Epithelial cell of esophagus (primary cell): ENCODE data around the gene PPP4R3A.
A peak's percentile ranks its signal among the peaks of the same experiment; 100 is the strongest.

Experiments used
- DNase-seq: peaks from one replicate; pipeline ENCODE4 v3.0.0; 2010; ENCODE audit warnings: low read depth
- H3K4me3 ChIP-seq: 2 replicates; pipeline ENCODE4 v1.5.1; 2011; ENCODE audit warnings: mild to moderate bottlenecking, low read length, control low read depth
- CTCF ChIP-seq: IDR thresholded peaks from 2 replicates; pipeline ENCODE4 v1.5.1; 2011; ENCODE audit warnings: low read depth, mild to moderate bottlenecking, low read length, control low read depth, inconsistent platforms; ENCODE audit not compliant: insufficient read depth; ENCODE audit errors: missing control alignments

PPP4R3A gene

GRCh38 chr14:91464615-91465205 lies 45.4 kb downstream of the PPP4R3A start:
- H3K4me3 ChIP-seq = no peak overlapping the region
- TF ChIP-seq CTCF = no peak
- no peak for DNase-seq

- TF ChIP-seq CTCF = no peak
- no peak for DNase-seq
- no peak overlapping the region for H3K4me3 ChIP-seq
Measured at GRCh38 chr14:91458612-91459011, 51.5 kb downstream of the PPP4R3A start.

- H3K4me3 ChIP-seq = no peak overlapping the region
- TF ChIP-seq CTCF = no peak
- DNase-seq = no peak
Measured at GRCh38 chr14:91456283-91456682, 53.8 kb downstream of the PPP4R3A start.

DNA sequence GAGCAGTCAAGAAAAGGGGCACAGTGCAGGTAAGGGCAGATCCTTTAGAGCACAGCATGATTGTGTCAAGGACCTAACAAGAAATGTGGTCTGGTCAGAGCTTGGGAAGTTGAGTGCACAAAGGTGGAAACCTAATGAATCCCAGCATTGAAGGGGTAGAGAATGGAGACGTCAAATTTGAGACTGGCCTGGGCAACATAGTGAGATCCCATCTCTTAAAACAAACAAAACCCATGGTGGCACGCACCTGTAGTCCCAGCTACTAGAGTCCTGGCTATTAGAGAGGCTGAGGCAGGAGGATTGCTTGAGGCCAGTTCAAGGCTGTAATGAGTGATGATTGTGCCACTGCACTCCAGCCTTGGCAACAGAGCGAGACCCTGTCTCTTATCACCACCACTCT lies 55.5 kb downstream of the PPP4R3A start:
- no peak for DNase-seq
- TF ChIP-seq CTCF = no peak
- H3K4me3 ChIP-seq = no peak overlapping the region

GRCh38 chr14:91454155-91454554 lies 56.0 kb downstream of the PPP4R3A start:
- no peak for DNase-seq
- no peak overlapping the region for H3K4me3 ChIP-seq
- TF ChIP-seq CTCF = no peak

DNA sequence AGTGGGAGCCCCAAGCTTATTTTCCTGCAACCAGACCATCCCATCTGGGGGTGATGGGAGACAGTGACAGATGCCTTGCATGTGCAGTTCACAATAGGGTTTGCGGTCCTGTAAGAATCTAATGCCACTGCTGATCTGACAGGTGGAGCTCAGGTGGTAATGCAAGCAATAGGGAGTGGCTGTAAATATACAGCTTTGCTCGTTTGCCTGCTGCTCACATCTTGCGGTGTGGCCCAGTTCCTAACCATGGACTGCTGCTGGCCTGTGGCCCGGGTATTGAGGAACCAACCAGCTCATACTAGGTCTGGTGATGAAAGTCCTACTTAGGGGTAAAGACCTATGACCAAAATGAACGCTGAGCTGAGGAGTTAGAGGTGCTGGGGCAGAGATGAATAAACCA lies 56.4 kb downstream of the PPP4R3A start:
- no peak for TF ChIP-seq CTCF
- peak; percentile 2 for DNase-seq

GRCh38 chr14:91444335-91445020 lies 65.6 kb downstream of the PPP4R3A start:
- no peak overlapping the region for H3K4me3 ChIP-seq
- no peak for TF ChIP-seq CTCF
- DNase-seq = no peak

More for the DNA sequence above, 56.4 kb downstream of the PPP4R3A start:
- no peak overlapping the region for H3K4me3 ChIP-seq
